Hippocampal formation (tissue), 2 donors: ENCODE results near the gene TNKS1BP1.

Experiments used
- DNase-seq, 2 donors: peaks; one replicate each; lab custom pipeline; 2025; lab: John Stamatoyannopoulos, UW

TNKS1BP1 gene

DNA sequence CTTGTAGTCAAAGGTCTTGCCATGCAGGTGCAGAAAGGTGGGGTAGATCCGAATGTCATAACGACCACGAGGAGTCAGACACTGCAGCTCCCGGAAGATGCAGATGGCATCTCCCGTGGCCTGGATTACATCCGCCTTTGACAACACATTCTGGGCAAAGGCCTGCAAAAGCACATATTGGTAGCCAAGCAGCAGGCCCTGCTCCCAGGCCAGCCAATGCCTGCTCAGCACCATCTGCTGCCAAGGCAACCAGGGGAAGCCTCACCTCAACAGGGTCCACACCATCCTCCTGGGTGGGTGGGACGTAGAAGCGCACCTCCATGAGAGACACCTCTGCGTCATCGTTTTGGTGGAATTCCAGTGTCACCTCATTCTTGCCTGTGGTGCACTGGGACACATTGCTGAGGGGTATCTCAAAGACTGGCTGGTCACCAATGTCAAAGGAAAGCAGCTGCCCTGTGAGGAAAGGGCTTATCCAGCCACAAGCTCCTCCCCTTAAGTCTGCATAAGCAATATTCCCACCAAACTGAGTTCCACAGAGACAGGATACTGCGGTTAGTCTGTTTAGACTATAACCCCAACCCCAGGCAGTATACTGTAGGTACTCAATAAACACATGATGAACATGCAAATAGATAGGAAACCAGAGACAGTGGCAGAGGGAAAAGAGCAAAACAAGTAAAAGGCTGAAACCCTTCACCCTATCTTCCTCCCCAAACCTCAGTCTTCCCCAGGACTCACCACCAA is 8.1 kb upstream of the TNKS1BP1 start:
- DNase-seq, result no peak

DNA sequence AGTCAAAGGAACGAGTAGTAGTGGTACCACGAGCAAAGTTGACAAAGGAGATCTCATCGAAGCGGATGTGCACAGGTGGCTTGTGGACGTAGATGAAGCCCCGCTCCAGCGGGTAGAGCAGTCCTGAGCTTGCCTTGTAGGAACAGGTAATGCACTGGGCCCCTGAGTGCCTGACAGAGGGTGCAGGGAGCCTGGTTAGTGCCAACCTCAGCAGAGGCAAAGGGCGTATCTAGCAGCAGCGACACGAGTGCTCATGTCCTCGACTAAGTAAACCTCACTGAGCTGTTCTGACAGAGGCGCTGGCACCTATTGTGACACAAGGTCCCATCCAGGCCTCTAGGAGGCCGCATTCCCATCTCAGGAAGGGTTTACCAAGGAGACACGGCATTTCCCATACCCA is 7.0 kb upstream of the TNKS1BP1 start:
- no peak for DNase-seq

- DNase-seq, result no peak
Measured at GRCh38 chr11:57330029-57330428, 5.3 kb upstream of the TNKS1BP1 start.

DNA sequence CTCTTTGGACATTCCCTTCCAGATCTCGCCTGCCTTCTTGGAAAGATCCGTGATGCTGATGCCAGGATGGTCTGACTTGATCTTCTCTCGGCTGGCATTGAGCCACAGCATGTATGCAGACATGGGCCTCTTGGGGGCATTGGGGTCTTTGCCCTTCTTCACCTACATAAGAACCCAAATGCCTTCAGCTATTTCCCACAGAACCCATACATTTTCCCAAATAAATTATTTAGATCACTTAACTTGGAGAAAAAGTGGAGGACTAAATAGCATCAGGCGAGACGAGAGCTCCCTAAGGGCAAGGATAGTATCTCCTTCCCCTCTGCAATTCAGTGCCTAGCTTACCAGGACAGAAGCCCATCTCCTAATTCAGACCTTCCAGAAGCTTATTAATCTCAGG is 3.0 kb upstream of the TNKS1BP1 start:
- no peak for DNase-seq

GRCh38 chr11:57325735-57326048 is 940 bp upstream of the TNKS1BP1 start:
- no peak for DNase-seq

DNA sequence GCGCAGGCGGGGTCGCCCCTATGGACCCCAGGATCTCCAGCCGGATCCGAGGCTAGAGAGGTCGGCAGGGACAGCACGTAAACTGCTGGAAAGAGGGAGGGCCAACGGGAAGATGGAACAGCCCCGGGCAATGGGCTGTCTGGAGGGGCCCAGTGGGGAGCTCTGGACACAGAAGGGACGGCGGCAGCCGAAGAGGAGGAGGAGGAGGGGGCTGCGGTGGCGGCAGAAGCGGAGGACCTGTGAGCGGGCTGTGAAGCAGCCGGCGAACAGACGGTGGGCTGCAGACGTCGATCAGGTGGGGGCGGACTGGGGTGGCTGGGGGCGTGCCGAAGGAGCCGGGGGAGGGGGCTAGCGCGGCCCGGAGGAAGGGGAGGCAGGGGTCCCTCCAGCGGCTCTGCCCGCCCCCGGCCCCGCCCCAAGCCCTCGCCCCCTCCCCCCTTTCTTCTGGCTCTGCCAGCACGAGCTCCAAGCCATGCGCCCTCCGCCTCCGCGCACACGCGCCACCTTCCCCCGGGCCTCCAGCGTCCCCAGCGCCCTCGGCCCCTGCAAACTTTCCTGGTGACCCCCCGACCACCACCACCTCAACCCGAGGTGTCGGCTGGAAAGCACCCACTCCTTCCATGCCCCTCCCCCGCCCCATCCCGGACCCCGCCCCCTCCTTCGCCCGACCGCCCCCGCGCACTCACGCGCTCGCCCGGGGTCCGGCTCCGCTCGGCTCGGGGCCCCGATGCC is 432 bp downstream of the TNKS1BP1 start:
- no peak for DNase-seq

GRCh38 chr11:57323855-57324153 is 948 bp downstream of the TNKS1BP1 start:
- DNase-seq, result no peak

GRCh38 chr11:57323167-57323854 is 1.4 kb downstream of the TNKS1BP1 start:
- DNase-seq, result no peak

- peak; percentile 18 to 65 for DNase-seq
Measured at GRCh38 chr11:57322256-57323166, 2.2 kb downstream of the TNKS1BP1 start.

- DNase-seq, result no peak
Measured at GRCh38 chr11:57321388-57322255, 3.1 kb downstream of the TNKS1BP1 start.

- DNase-seq, result no peak
Measured at GRCh38 chr11:57320719-57321387, 3.9 kb downstream of the TNKS1BP1 start.

DNA sequence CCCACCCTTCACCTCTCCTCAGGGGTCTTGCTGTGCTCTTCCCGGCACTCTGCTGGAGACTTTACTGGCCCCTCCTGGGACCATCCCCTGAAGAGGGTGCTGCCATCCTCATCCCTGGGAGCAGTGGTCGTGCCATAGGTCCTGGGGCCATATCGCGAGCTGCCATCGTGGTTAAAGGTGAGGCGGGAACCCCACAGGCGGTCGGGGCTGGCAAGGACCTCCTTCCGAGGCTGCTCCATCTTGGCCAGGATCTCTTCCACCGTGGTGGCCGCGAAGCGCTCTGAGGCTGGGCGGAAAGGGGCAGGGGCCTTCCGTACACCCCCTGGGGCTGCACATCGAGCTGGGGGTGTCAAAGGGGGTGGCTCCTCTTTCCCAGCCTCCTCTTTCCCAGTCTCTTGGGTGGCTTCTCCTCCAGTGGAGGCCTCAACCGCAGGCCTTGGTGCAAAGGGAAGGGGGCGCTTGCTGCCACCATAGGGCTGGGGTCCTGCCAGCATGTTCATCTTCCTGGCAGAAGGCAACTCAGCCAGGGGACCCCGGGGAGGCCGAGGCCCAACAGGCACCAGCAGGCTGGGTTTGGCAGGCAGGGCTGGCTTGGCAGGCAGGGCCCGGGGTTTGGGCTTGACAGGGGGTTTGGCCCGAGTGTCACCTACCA is 4.6 kb downstream of the TNKS1BP1 start:
- no peak for DNase-seq

GRCh38 chr11:57318178-57318577 is 6.6 kb downstream of the TNKS1BP1 start:
- DNase-seq, result peak in 1 of 2 donors; percentile 5

DNA sequence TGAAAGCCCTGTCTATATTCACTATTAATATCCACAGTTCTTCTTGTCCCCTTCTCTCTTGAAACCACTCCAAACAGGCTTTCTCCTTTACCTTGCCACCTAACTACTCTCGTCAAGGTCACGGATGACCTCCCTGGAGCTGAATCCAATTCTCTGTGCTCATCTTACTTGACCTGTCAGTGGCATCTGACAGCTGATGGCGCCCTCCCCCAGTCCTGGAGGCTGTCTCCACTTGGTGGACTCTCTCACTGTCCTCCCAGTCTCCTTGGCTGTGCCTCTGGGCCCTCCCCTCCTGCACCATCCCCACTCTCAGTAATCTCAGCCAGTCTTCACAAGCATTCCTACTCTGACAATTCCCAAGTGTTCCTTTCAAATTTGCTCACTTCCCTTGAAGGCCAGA is 8.7 kb downstream of the TNKS1BP1 start:
- DNase-seq, result no peak

DNA sequence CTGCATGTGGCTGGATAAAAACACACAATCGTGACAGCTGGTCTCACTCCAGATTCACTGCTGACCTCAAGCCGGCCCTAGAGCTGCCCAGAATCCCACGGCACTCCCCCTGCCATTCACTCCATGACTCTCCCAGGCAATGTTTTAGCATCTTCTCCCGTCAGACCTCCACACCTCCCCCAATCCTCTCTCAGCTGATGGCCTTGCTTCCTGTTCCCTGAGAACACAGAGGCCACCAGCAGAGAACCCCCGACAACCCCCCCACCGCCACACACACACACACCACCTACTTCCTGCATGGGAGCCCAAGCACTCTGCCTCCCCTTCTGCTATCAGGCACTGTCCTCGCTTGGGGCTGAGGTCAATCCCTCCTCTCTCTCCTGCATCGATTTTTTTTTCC is 9.3 kb downstream of the TNKS1BP1 start:
- no peak for DNase-seq

DNA sequence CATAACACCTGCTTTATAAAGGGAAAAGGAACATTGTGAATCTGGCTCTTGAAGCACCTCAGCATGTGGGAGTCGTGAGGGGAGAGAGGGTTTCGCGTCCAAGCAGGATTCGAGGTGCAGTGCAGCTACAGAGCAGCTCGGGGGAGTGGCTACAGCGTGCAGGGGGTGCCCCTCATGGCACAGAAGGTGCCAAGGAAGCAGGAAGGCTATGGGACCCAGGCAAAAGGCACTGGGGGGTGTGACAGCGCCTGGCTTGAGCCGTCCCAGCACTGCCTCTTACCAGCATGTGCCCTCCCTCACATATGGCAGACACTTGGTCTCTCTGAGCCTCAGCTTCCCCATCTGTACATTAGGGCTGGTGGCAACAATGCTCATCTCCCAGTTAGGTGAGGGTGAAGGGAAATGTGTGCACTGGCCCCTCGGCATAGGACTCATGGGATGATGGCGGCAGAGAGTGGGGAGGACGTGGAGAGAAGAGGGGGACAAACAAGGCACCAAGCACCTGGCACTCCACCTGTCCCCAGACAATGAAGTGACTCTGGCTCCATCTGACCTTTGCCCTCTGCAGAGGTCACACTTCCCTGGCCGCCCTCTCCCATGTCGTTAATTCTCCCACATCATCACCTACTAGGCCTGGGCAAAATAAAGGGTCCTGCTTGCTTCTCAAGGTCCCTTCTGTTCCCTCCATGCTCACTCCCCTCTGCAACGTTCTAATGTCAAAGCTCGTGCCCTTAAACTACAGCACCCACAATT is 10.4 kb downstream of the TNKS1BP1 start:
- no peak for DNase-seq

GRCh38 chr11:57313788-57314135 is 11.0 kb downstream of the TNKS1BP1 start:
- DNase-seq, result no peak

DNA sequence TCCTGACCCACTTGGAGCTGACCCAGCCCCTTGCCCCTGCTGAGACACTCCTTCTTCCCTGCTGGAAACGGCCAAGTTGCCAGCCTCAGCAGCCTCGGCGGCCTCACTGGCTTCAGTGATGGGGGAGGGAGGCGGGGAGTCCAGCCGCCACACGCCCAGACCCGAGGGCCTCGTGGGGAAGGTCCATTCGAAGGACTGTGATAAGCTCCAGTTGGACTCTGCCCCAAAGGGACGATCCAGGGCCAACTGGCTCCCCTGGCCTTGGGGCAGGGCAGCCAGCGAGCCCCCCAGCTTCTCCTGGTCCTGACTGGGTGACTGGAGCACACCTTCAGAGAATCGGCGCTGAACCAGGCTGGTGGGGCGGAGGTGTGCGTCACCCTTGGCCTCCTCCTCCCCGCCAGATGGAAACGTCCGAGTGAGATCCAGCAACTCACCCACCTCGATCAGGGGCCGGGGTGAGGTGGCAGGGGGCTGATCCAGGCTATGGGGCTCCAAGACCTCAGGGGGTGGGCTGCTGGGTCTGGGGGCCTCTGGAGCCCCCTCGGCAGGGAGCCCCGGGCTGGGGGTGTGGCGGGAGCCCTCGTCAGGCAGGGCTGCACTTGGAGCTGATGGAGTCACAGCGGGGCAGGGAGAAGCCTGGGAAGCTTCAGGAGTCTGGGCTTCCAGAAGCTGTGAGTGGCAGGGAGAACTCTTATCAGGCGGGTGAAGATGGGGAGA is 11.5 kb downstream of the TNKS1BP1 start:
- no peak for DNase-seq

GRCh38 chr11:57312511-57313021 is 12.2 kb downstream of the TNKS1BP1 start:
- DNase-seq, result no peak
